Measurements from ENCODE around the gene FBRSL1. TPM values are rescaled to one million over a fixed set of nuclear protein-coding genes. Genes with fewer than 3 reads are reported as not detected.

The FBRSL1 gene
- total and polyA plus RNA-seq, 11 donors: 23.0 to 88.2 (median 40.0) TPM

DNA sequence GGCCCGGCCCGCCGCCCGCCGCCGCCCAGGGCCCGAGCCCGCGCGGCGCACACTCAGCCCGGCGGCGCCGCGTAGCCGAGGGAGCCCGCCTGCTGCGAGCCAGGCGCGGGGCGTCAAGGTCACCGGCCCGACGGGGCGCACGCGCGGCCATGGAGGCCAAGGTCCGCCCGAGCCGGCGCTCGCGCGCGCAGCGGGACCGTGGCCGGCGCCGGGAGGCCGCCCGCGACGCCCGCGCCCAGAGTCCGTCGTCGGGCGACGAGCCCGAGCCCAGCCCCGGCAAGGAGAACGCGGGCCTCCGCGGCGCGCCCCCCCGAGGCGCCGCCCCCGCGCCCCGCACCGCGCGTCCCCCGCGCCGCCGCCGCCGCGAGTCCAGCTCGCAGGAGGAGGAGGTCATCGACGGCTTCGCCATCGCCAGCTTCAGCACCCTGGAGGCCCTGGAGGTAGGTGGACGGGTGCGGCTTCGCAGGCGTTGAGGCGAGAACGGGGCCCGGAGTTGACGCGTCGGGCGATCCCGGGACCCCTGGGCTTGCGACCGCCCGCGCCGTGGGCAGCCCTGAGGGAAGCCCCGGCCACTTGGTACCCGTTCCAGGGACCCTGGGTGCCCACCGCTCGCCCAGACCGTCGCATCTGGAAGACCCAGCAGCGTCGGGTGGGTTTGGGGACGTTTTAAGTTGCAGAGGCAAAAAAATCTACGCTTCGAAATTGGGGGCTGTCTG lies 629 bp downstream of the FBRSL1 start:
- Histone ChIP-seq H3K27me3 (no peaks in the 10 kb centered on the region), H3K4me1 (peaks cover 11 to 66% (median 58%) of the 10 kb centered on the region in 12 donors)

GRCh38 chr12:132491138-132491663 lies 1.2 kb downstream of the FBRSL1 start:
- DNase-seq (peak in 1 of 5 donors; percentile 30), ATAC-seq (no peak)
- H3K4me3 ChIP-seq: peak overlapping the region; percentile 38 to 95 (median 70)
- H3K27ac ChIP-seq: peak overlapping the region in 8 of 12 donors; percentile 24 to 81 (median 60)
- H3K9me3 ChIP-seq: no peaks in the 10 kb centered on the region
- TF ChIP-seq, protein P1, sequence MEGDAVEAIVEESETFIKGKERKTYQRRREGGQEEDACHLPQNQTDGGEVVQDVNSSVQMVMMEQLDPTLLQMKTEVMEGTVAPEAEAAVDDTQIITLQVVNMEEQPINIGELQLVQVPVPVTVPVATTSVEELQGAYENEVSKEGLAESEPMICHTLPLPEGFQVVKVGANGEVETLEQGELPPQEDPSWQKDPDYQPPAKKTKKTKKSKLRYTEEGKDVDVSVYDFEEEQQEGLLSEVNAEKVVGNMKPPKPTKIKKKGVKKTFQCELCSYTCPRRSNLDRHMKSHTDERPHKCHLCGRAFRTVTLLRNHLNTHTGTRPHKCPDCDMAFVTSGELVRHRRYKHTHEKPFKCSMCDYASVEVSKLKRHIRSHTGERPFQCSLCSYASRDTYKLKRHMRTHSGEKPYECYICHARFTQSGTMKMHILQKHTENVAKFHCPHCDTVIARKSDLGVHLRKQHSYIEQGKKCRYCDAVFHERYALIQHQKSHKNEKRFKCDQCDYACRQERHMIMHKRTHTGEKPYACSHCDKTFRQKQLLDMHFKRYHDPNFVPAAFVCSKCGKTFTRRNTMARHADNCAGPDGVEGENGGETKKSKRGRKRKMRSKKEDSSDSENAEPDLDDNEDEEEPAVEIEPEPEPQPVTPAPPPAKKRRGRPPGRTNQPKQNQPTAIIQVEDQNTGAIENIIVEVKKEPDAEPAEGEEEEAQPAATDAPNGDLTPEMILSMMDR (IDR thresholded peaks at IDR 0.05): no peak
- TF ChIP-seq POLR2A (IDR thresholded peaks at IDR 0.05): no peak
- peaks cover 16 to 72% (median 63%) of the 10 kb centered on the region in 12 donors for H3K4me1 ChIP-seq
- 13 to 23% (median 22%) methylated on average over 12 to 14 of the region's 14 CpGs for WGBS, 4 donors
- H3K36me3 ChIP-seq: peaks cover 0 to 3% (median 0%) of the 10 kb centered on the region in 9 donors
- intact Hi-C loops (cut with DNase I): loop anchor here in 2 of 10 donors (2.0 to 10.0 kb wide), 2 partner anchors 16 to 104 kb away; no protein-coding TSS in a partner anchor
- no peaks in the 10 kb centered on the region for H3K27me3 ChIP-seq

More for the DNA sequence above, 629 bp downstream of the FBRSL1 start:
- H3K36me3 ChIP-seq: peaks cover 0 to 3% (median 0%) of the 10 kb centered on the region in 9 donors
- peak in 3 of 5 donors; percentile 33 to 61 (median 37) for DNase-seq
- H3K9me3 ChIP-seq: no peaks in the 10 kb centered on the region
- TF ChIP-seq POLR2A (IDR thresholded peaks at IDR 0.05): no peak
- TF ChIP-seq, protein P1 (IDR thresholded peaks at IDR 0.05): no peak
- intact Hi-C loops (cut with DNase I): loop anchor here in 2 of 10 donors (2.0 to 10.0 kb wide), 2 partner anchors 16 to 104 kb away; no protein-coding TSS in a partner anchor
- ATAC-seq: no peak
- peak overlapping the region in 8 of 12 donors; percentile 24 to 81 (median 60) for H3K27ac ChIP-seq
- 0 to 1% (median 1%) methylated on average over 16 to 110 of the region's 110 CpGs for WGBS, 4 donors
- peak overlapping the region; percentile 38 to 95 (median 70) for H3K4me3 ChIP-seq

- intact Hi-C loops (cut with DNase I): loop anchor here in 2 of 10 donors (2.0 to 10.0 kb wide), 2 partner anchors 15 to 103 kb away; no protein-coding TSS in a partner anchor
- Histone ChIP-seq H3K36me3 (peaks cover 0 to 3% (median 0%) of the 10 kb centered on the region in 9 donors), H3K27me3 (no peaks in the 10 kb centered on the region), H3K9me3 (no peaks in the 10 kb centered on the region), H3K27ac (peak overlapping the region in 1 of 12 donors; percentile 81), H3K4me1 (peaks cover 16 to 78% (median 66%) of the 10 kb centered on the region in 12 donors), H3K4me3 (peak overlapping the region in 11 of 12 donors; percentile 38 to 95 (median 71))
- WGBS, 4 donors: 57 to 61% (median 58%) methylated on average over 14 to 23 of the region's 23 CpGs
- ATAC-seq (no peak), DNase-seq (peak in 2 of 5 donors; percentile 22 to 58)
- TF ChIP-seq, protein P1 (IDR thresholded peaks at IDR 0.05): no peak
- TF ChIP-seq POLR2A (IDR thresholded peaks at IDR 0.05): no peak
Observed at GRCh38 chr12:132491761-132492378, 1.9 kb downstream of the FBRSL1 start.

Data from heart left ventricle (tissue), 16 donors.